GM19240 (cell line): ENCODE data around the gene ELL.

Experiments
- DNase-seq: peaks from one replicate; pipeline ENCODE4 v3.0.0; 2011; ENCODE audit warnings: low spot score; ENCODE audit not compliant: insufficient read length

The ELL gene

GRCh38 chr19:18490728-18491127, 31.1 kb downstream of the ELL start:
- no peak for DNase-seq

DNA sequence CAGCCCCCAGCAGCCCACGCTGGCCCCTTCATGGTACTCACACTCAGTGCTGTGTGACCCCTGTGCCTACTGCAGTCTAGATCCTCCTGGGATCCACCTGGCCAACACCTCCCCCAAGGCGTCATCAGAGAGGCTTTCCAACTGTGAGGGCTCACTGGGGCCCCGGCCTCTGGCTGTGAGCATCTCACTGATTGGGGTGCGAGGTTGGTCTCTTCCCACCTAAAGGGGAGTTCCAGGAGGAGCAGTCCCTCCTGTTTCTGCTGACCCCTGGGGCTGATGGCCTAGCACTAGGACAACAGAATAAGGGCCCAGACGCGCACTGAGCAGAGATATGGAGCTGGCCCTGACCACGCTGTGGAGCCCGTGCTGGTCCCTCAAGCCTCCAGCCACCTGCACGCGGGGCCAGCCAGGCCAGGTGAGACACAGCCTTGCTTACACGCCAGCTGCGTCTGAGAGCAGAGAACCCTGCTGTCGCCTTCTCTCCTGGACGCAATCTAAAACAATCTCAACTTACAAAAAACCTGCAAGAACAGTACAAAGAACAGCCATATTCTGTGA, 32.2 kb downstream of the ELL start:
- DNase-seq = no peak

DNA sequence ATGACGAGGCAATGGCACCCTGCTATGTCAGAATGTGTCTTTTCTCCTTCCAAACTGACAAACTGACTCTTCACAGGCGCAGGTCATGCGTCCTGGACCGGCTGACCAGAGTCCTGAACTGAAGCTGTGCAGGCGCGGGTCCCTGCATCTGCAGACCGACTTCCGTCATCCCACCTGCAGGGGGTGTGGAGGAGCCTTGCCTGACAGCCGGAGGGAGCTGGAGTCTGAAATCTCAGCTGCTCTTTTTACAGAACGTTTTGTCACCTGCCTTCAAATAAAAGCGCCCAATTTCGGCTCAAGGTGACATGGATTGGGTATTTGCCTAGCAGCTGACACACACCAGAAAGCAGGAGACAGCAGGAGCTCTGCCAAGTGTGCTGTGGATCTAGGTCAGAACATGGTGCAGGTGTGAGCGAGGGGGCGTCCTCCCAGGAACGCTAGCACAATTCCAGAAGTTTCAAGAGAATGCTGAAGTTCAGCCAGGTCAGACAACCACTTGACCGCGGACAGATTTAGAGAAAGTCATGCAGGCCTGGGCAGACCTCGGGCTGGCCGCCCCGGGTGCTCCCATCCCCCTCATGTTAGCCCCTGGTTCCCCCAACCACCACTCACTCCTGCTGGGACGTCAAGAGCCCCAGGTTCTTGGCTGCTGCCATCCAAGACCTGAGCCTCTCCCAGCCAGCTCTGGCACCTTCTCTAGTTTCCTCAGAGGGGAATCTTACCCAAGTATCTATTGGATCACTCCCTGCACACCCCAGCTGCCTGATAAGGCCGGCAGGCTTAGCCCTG, 32.8 kb downstream of the ELL start:
- no peak for DNase-seq

DNA sequence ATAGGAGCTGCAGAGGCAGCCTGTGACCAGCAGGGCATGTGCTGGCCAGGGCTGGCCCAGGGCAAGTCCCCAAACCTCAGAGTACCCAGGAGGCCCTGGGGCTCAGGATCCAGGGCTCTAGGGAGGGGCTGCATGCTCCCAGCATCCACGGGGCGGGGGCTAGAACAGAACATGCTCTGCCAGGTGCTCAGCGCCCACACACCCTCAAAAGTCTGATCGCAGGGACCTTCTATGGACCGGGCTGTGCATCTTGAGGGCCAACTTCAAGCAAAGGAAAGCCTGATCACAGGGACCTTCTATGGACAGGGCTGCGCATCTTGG, 33.5 kb downstream of the ELL start:
- DNase-seq = no peak

DNA sequence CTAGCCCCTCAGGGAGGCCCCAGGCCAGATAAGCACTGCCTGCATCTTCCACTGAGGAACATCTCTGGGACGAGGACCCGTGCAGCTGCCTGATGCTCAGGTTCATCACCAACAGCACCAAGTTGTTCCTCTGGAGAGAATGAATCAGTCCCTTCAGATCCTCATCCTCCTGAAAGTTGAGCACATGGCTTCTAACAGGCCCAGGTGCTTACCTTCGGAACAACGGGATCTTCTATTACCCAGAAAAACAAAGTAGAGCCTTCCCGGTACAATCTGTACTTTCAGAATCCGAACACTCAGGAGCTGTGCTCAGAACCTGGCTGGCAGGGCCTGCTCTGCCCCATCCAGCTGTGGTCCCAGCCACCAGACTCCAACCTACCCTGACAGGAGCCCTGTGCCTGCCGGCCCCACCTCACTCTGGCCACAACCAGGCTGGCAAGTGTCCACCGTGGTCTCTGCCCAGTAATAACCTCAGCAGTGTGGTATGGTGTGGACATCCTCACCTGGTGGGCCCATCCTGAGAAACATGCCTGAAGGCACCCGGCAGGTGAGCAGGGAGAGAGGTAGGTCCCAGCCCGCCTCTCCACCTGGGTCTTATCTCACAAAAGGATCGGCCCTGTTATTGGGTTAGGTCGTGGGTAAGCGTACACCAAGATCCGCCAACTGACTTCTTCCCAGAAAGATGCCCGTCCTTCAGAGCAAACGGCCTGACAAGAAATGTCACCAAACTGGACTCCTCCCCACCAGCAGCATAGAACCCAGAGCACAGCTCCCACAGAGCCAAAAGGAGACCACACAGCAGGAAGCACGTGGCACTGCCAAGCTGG, 34.1 kb downstream of the ELL start:
- DNase-seq = no peak

DNA sequence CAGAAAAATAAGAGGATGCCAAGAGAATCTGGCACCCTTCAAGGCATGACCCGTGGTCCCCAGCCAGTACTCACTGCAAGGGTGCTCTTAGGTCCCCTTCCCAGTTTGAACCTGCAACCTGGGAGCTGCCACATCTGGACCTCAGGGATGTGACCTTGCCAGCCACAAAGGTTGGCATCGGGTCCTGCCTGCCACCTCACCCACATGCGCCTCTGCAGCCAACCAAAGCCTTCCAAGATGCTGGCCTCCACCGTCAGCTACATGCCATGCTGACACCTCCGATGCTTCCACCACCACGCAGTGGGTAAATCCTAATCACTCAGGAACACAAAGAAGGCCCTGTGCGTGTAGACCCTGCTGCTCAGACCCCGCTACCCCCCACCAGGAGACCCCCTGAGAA, 35.1 kb downstream of the ELL start:
- no peak for DNase-seq

- DNase-seq = no peak
Observed at GRCh38 chr19:18484992-18485391, 36.9 kb downstream of the ELL start.

GRCh38 chr19:18483119-18483890, 38.6 kb downstream of the ELL start:
- DNase-seq = no peak

- DNase-seq = no peak
Observed at GRCh38 chr19:18481505-18482222, 40.2 kb downstream of the ELL start.

GRCh38 chr19:18480006-18480691, 41.7 kb downstream of the ELL start:
- no peak for DNase-seq

DNA sequence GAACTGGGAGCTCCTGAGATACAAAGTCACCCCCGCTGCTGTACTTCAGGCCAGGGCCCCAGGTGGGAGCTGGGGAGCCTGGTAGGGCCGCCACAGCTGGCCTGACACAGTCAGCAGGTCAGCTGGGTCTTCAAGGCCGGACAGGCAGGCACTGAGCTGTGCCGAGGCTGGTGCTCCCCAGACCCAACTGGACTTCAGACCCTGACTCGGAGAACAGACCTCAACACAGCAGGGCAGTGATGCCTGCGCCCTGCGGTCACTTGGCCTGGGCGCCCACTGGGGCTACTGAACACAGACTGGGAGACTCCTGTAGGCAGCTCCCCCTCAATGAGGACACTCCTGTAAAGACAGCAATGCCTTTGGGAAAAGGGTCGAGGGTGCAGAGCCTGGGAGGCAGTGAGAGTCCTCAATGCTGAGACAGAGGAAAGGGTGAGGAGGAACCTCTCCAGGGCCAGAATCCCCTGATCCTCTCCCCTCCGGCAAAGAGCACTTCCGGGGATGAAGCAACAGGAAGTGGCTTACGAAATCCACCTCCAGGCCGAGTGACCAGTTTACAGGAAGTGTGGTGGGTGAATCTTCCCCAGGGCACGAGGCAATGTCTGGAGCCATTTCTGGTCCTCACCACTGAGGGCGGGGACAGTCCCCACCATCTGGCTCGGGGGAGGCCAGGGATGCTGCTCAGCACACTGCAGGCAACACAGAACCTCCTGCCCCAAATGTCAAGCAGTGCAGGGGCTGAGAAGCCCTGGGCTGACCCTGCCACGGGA, 43.1 kb downstream of the ELL start:
- peak; percentile 83 for DNase-seq

DNA sequence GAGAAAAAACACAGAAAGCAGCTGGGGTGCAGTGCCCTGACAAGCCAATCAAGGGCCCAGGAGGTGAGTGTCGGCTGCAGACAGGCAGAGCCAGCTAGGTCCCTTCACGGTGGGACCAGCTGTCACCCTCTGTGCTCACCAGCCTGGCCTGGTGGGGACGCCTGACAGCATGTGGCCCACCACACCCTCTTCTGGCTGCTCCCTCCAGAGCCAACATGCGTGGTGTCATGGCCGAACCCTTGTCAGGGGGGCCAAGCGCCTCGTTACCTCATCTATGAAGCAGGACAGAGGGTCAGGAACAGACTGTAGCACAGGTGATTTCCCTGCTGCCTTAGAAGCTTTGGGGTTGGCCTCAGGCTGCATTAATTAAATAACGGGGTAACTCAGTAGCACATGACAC, 43.9 kb downstream of the ELL start:
- no peak for DNase-seq

DNA sequence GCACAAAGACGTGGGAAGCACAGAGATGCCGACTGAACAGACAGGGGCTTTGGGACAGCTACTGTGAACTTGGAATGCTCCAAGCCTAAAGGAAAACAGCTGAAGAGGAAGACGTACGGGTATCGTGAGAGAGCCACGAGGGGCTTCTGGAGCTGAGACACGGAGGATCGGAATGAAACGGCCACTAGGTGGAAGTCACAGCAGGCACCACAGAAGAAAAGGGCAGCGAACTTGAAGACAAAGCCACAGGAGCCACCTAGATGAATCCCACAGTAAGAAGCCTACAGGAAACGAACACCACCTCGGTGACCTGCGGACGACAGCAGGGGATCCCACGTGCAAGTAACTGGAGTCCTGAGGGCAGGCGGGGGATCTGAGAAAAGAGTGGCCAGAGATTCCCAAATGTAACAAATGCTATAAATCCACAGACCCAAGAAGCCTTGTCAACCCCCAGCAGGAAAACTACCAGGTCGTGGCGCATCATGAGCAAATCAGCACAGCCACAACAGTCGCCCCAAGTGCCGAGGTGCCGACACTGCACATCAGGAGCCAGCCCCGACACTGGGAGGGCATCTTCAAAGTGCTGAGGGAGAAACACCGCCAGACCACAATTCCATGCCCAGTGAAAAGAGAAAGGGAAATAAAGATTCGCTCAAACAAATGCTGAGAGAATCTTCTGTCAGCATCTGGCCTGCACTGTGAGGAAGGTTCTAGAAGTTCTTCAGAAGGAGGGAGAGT, 44.7 kb downstream of the ELL start:
- no peak for DNase-seq

DNA sequence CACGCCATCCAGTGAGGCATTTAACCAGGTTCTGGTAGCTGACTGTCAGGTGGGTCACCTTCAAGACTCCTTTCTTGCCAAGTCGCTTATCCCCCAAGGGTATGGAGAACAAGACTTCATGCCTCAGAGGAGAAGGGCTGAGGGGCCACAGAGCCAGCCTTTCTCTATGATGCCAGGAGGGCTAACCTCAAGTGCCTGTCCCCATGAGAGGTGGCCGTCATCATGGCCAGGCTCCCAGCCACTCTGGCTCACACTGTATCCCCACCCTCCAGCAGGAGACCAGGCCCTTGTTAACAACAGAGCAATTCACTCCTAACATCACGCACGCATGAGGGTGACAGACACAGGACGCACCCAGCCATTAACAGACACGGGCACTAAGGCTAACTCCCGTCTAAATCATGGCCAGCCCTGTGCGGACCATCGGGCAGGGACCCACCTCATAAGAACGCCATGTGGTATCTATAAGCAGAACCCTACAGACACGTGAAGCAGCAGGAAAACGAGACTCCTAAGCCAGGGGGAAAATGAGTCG, 45.3 kb downstream of the ELL start:
- no peak for DNase-seq

DNA sequence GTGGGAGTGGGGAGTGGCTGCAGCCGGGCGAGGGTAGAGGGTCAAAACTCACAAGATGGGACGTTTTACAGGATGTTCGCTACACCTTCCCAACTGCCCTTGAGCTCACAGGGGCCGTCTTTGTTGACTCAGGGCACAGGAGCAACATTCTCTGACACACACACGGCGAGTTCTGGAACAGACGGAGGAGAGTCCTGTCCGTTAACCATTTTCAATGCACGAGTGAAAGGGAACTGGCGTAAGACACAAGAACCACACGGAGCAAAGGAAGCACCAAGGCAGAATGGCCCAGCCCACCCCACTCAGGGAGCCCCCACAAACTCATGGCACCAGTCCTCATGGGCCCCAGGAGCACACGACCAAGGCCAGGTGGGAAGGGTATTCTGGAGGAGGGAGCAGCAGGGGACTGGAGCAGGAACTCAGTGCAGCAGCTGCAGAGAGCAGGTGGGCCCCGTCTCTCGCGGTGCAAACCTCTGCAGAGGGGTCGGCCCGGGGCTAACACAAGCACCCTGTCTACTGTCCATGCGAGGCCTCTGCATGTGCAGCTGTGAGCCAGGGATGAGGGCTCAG, 46.0 kb downstream of the ELL start:
- no peak for DNase-seq

- DNase-seq = no peak
Observed at GRCh38 chr19:18475004-18475453, 46.8 kb downstream of the ELL start.

DNA sequence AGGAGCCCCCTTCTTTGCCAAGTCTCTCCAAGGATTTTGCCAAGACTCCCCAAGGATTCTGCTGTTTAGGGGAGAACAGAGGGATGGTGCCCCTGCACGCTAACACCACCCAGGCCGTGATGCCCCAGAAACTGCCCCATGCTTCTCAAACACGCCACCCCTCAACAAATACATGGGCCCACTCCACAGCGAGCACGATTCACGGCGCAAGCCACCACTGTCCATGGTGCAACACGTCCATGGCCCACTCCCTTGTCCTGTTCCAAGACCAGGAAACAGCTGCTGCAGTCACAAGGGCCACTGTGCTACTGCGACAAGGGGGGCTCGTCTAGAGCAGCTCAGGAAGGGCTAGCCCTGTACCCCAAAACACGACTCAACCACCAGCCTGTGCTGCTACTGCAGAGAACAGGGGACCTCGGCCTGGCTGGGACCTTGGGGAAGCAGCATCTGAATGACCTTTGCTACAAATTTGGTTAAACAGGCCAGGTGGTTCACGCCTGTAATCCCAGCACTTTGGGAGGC, 47.4 kb downstream of the ELL start:
- DNase-seq = no peak

DNA sequence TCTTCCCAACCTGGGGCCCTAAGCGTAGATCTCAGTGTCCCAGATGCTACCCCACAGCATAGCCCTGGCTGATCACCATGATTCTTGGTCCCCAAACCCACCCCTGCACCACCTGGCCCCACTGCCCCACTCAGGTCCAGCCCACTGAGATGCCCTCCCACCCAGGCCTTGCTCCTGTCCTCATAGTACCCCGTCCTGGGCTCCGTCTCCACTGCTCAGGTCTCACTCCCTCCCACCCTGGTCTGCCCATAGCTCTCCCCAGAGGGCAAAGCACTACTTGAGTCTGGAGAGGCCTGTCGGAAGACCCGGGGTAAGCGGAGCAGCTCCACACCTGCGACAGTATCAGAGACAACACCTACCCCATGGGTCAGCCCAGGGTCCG, 48.2 kb downstream of the ELL start:
- no peak for DNase-seq
